Keratinocyte (primary cell): ENCODE results near the gene WDFY1. TPM values are rescaled to one million over a fixed set of nuclear protein-coding genes. Genes with fewer than 3 reads are reported as not detected.

Source experiments
- DNase-seq: peaks from one replicate; pipeline ENCODE4 v3.0.0-alpha.2; 2011; ENCODE audit warnings: low read depth, missing footprints, low spot score
- FAIRE-seq: peaks from 2 replicates; lab custom pipeline; 2011; peaks lifted over from hg19 to GRCh38; lab: Jason Lieb, UNC
- H2AFZ ChIP-seq: 2 replicates; pipeline ENCODE4 v1.6.0; 2012; ENCODE audit warnings: low read length, control low read depth, inconsistent platforms; ENCODE audit not compliant: control insufficient read depth
- H3K27ac ChIP-seq: 2 replicates; pipeline ENCODE4 v1.5.1; 2011; ENCODE audit warnings: low read length; ENCODE audit not compliant: control insufficient read depth, insufficient read depth
- H3K27me3 ChIP-seq: 3 replicates; pipeline ENCODE4 v1.6.0; 2011; ENCODE audit warnings: low read length; ENCODE audit not compliant: control insufficient read depth, insufficient read depth; ENCODE audit errors: extremely low read depth
- H3K36me3 ChIP-seq, 2 experiments: 2 replicates in 1 of 2; 3 replicates in 1 of 2; pipeline ENCODE4 v1.5.1; 2011; ENCODE audit warnings: low read length in 2 of 2, mild to moderate bottlenecking in 1 of 2; ENCODE audit not compliant: control insufficient read depth in 2 of 2, insufficient read depth in 2 of 2; ENCODE audit errors: extremely low read depth in 1 of 2
- H3K4me1 ChIP-seq: 3 replicates; pipeline ENCODE4 v1.5.1; 2011; ENCODE audit warnings: low read length; ENCODE audit not compliant: control insufficient read depth, insufficient read depth; ENCODE audit errors: extremely low read depth
- H3K4me2 ChIP-seq: 3 replicates; pipeline ENCODE4 v1.6.0; 2011; ENCODE audit warnings: low read depth, low read length; ENCODE audit not compliant: control insufficient read depth, insufficient read depth; ENCODE audit errors: extremely low read depth
- H3K4me3 ChIP-seq, 3 experiments: fragments of 200-600 bp in 1 of 3; sonication (generic) in 1 of 3; 2 replicates in 2 of 3; 3 replicates in 1 of 3; pipeline ENCODE4 v1.5.1; 2011 to 2016; ENCODE audit warnings: low read length in 3 of 3, mild to moderate bottlenecking in 3 of 3, control low read depth in 2 of 3, inconsistent platforms in 1 of 3, low read depth in 1 of 3, mixed read lengths in 1 of 3, mixed run types in 1 of 3, moderate library complexity in 1 of 3; ENCODE audit not compliant: control insufficient read depth in 2 of 3, insufficient read depth in 2 of 3; ENCODE audit errors: extremely low read depth in 1 of 3
- H3K79me2 ChIP-seq: 2 replicates; pipeline ENCODE4 v1.6.0; 2012; ENCODE audit warnings: low read length; ENCODE audit not compliant: control insufficient read depth, insufficient read depth
- H3K9ac ChIP-seq: 3 replicates; pipeline ENCODE4 v1.6.0; 2011; ENCODE audit warnings: low read length; ENCODE audit not compliant: control insufficient read depth, insufficient read depth; ENCODE audit errors: extremely low read depth
- H3K9me1 ChIP-seq: 3 replicates; pipeline ENCODE4 v1.6.0; 2011; ENCODE audit warnings: low read length; ENCODE audit not compliant: control insufficient read depth, insufficient read depth; ENCODE audit errors: extremely low read depth
- H3K9me3 ChIP-seq: 2 replicates; pipeline ENCODE4 v1.5.1; 2012; ENCODE audit warnings: low read depth, low read length; ENCODE audit not compliant: control insufficient read depth
- H4K20me1 ChIP-seq: 3 replicates; pipeline ENCODE4 v1.6.0; 2011; ENCODE audit warnings: low read length; ENCODE audit not compliant: control insufficient read depth, insufficient read depth; ENCODE audit errors: extremely low read depth
- EZH2 ChIP-seq: IDR thresholded peaks from one replicate; pipeline ENCODE4 v1.6.1; 2012; ENCODE audit warnings: inconsistent platforms, mild to moderate bottlenecking, low read length, moderate library complexity
- dilution Hi-C: fragments of 300-500 bp; cut with MboI; formaldehyde crosslinking; loops from one replicate; pipeline ENCODE4 v1.7.0; 2020; ENCODE audit warnings: low sequenced_read_pairs; ENCODE audit not compliant: extremely low pct_ligation_motif_present
- polyA plus RNA-seq, 5 experiments: library from polyadenylated mRNA; depleted of rRNA in 3 of 5; stranded (reverse) in 3 of 5; stranded (forward) in 1 of 5; unstranded in 1 of 5; fragments of >200 nt; gene quantifications; 1 replicate in 1 of 5; 2 replicates in 3 of 5; 3 replicates in 1 of 5; pipeline versions ENCODE4 v1.2.1 to v1.2.3, GENCODE V29; 2011 to 2012; ENCODE audit warnings: missing spikeins in 2 of 5, low read depth in 1 of 5, low replicate concordance in 1 of 5
- TF ChIP-seq, protein P1 (sequence below), 3 experiments: IDR thresholded peaks in 1 of 3; conservative IDR thresholded peaks in 1 of 3; optimal IDR thresholded peaks in 1 of 3; 2 replicates in 2 of 3; 3 replicates in 1 of 3; pipeline versions ENCODE3 to v1.5.1; 2011; ENCODE audit warnings: low read length in 3 of 3, mild to moderate bottlenecking in 3 of 3, moderate library complexity in 2 of 3, control low read depth in 1 of 3, inconsistent platforms in 1 of 3; ENCODE audit not compliant: insufficient read depth in 2 of 3; ENCODE audit errors: extremely low read depth in 1 of 3

WDFY1 gene
- polyA plus RNA-seq, 1 donor (not counting 4 experiments of a cell fraction or from before 2014, with no cell fraction given) = 54.9 TPM

DNA sequence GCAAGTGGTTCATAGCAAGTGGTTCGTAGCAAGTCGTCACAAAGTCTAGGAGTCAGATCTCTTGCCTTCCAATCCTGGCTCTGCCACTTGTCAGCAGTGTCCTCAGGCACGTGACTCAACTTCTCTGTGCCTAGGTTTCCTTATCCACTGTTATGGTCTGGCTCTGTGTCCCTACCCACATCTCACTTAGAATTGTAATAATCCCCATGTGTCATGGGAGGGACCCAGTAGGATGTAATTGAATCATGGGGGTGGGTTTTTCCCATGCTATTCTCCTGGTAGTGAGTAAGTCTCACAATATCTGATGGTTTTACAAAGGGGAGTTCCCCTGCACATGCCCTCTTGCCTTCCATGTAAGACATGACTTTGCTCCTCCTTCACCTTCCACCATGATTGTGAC, 55.9 kb downstream of the WDFY1 start:
- H2AFZ ChIP-seq = no peak overlapping the region
- no peak for FAIRE-seq
- no peak for DNase-seq
- dilution Hi-C loops = no loop called here
- H3K36me3 ChIP-seq = peaks cover 3 to 14% of the 10 kb centered on the region in 2 experiments
- H3K27ac ChIP-seq = no peak overlapping the region
- no peak overlapping the region for H3K9ac ChIP-seq
- H3K79me2 ChIP-seq = no peaks in the 10 kb centered on the region
- peaks cover 12% of the 10 kb centered on the region for H3K4me1 ChIP-seq
- peaks cover 2% of the 10 kb centered on the region for H3K9me3 ChIP-seq
- H3K4me2 ChIP-seq = no peak overlapping the region
- H4K20me1 ChIP-seq = no peaks in the 10 kb centered on the region
- no peak overlapping the region for H3K4me3 ChIP-seq
- H3K9me1 ChIP-seq = no peaks in the 10 kb centered on the region
- TF ChIP-seq, protein P1, sequence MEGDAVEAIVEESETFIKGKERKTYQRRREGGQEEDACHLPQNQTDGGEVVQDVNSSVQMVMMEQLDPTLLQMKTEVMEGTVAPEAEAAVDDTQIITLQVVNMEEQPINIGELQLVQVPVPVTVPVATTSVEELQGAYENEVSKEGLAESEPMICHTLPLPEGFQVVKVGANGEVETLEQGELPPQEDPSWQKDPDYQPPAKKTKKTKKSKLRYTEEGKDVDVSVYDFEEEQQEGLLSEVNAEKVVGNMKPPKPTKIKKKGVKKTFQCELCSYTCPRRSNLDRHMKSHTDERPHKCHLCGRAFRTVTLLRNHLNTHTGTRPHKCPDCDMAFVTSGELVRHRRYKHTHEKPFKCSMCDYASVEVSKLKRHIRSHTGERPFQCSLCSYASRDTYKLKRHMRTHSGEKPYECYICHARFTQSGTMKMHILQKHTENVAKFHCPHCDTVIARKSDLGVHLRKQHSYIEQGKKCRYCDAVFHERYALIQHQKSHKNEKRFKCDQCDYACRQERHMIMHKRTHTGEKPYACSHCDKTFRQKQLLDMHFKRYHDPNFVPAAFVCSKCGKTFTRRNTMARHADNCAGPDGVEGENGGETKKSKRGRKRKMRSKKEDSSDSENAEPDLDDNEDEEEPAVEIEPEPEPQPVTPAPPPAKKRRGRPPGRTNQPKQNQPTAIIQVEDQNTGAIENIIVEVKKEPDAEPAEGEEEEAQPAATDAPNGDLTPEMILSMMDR (optimal IDR thresholded peaks at IDR 0.05 in 1 of 3, IDR thresholded peaks at IDR 0.05 in 1 of 3, conservative IDR thresholded peaks at IDR 0.05 in 1 of 3; ENCODE audit: extremely low read depth in 1 of 3, insufficient read depth in 2 of 3, low read length in 3 of 3) = no peak
- TF ChIP-seq EZH2 = no peak
- no peaks in the 10 kb centered on the region for H3K27me3 ChIP-seq

DNA sequence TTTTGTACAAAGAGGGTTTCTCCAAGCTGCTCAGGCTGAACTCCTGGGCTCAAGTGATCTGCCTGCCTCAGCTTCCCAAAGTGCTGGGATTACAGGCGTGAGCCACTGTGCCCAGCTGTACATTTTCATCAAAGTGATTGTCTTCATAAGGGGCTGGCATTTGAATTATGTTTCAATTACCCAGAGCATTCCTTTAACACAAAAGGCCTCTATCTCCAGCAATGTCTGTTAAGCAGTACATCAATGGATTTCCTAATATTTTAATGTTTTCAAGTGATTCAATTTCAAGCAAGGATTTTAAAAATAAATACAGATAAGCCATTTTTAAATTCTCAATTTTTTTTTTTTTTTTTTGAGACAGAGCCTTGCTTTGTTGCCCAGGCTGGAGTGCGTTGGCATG, 56.9 kb downstream of the WDFY1 start:
- Histone ChIP-seq H4K20me1 (no peaks in the 10 kb centered on the region), H2AFZ (no peak overlapping the region), H3K79me2 (no peaks in the 10 kb centered on the region), H3K27ac (no peak overlapping the region), H3K9ac (no peak overlapping the region), H3K27me3 (no peaks in the 10 kb centered on the region), H3K4me1 (peaks cover 12% of the 10 kb centered on the region), H3K4me3 (no peak overlapping the region), H3K4me2 (no peak overlapping the region), H3K9me1 (no peaks in the 10 kb centered on the region), H3K36me3 (peaks cover 3 to 8% of the 10 kb centered on the region in 2 experiments), H3K9me3 (peaks cover 2% of the 10 kb centered on the region)
- TF ChIP-seq EZH2 = no peak
- TF ChIP-seq, protein P1 (optimal IDR thresholded peaks at IDR 0.05 in 1 of 3, IDR thresholded peaks at IDR 0.05 in 1 of 3, conservative IDR thresholded peaks at IDR 0.05 in 1 of 3; ENCODE audit: extremely low read depth in 1 of 3, insufficient read depth in 2 of 3, low read length in 3 of 3) = no peak
- DNase-seq = no peak
- FAIRE-seq = no peak
- dilution Hi-C loops = no loop called here
